ENCODE results near the gene TBC1D2.

DNA sequence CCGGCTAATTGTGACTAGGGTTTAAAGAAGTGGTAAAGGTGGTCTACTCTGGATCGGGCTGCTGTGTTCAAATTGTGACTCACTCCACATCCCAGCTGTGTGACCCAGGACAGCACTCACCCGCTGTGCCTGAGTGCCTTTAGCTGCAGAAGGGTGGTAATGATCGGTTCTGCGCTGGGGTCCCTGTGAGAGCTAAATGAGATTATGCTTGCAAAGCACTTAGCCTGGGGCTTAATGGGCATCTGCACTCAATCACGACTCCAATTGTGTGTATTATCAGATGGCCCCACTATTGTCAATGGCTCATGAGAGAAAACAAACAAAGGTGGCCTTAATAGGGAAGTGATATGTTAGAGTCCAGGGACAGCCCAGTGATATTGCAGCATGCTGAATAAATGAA is 25.1 kb upstream of the TBC1D2 start:
- TF ChIP-seq POLR2A (IDR thresholded peaks at IDR 0.05; ENCODE audit: low read depth, low read length) (no peak), POLR2AphosphoS5 (IDR thresholded peaks at IDR 0.05; ENCODE audit: low read depth, low read length) (no peak), TAF1 (IDR thresholded peaks at IDR 0.05; ENCODE audit: borderline replicate concordance, low read depth, low read length) (no peak)

All from GM12892 (cell line).